GM20431 (cell line): ENCODE results near the gene SDSL.

ENCODE experiments used
- in situ Hi-C: fragments of 300-500 bp; cut with MseI, MboI; formaldehyde crosslinking; loops from one replicate; pipeline ENCODE4 v1.15.0; 2020; ENCODE audit warnings: low sequenced_read_pairs; ENCODE audit not compliant: unreplicated experiment

The SDSL gene

GRCh38 chr12:113422030-113422885 lies at the start of gene SDSL:
Gene SDSL (plus strand): TSS chr12:113422380. CDS start chr12:113427983, 5,603 bp downstream.
- in situ Hi-C loops = no loop called here

GRCh38 chr12:113373440-113373839 lies 48.7 kb upstream of the SDSL start:
- in situ Hi-C loops = no loop called here

- in situ Hi-C loops = no loop called here
Measured at GRCh38 chr12:113373969-113374368, 48.2 kb upstream of the SDSL start.

GRCh38 chr12:113374823-113375428 lies 47.3 kb upstream of the SDSL start:
- in situ Hi-C loops = no loop called here

GRCh38 chr12:113378291-113378690 lies 43.9 kb upstream of the SDSL start:
- in situ Hi-C loops = no loop called here

- in situ Hi-C loops = no loop called here
Measured at GRCh38 chr12:113381220-113381619, 41.0 kb upstream of the SDSL start.

- in situ Hi-C loops = no loop called here
Measured at GRCh38 chr12:113382206-113382605, 40.0 kb upstream of the SDSL start.

- in situ Hi-C loops = no loop called here
Measured at GRCh38 chr12:113384778-113385177, 37.4 kb upstream of the SDSL start.

GRCh38 chr12:113385282-113385882 lies 36.8 kb upstream of the SDSL start:
- in situ Hi-C loops = no loop called here

- in situ Hi-C loops = no loop called here
Measured at GRCh38 chr12:113386866-113387566, 35.2 kb upstream of the SDSL start.

GRCh38 chr12:113387631-113388030 lies 34.5 kb upstream of the SDSL start:
- in situ Hi-C loops = no loop called here

- in situ Hi-C loops = no loop called here
Measured at GRCh38 chr12:113388351-113388750, 33.8 kb upstream of the SDSL start.

GRCh38 chr12:113390064-113391043 lies 31.8 kb upstream of the SDSL start:
- in situ Hi-C loops = no loop called here

- in situ Hi-C loops = no loop called here
Measured at GRCh38 chr12:113391145-113391544, 31.0 kb upstream of the SDSL start.

GRCh38 chr12:113391650-113392337 lies 30.4 kb upstream of the SDSL start:
- in situ Hi-C loops = no loop called here

GRCh38 chr12:113392520-113392919 lies 29.7 kb upstream of the SDSL start:
- in situ Hi-C loops = no loop called here

GRCh38 chr12:113392988-113393579 lies 29.1 kb upstream of the SDSL start:
- in situ Hi-C loops = no loop called here

- in situ Hi-C loops = no loop called here
Measured at GRCh38 chr12:113393749-113394148, 28.4 kb upstream of the SDSL start.
